HCT116 (cell line): ENCODE results near the gene TRNAU1AP. TPM values are rescaled to one million over a fixed set of nuclear protein-coding genes. Genes with fewer than 3 reads are reported as not detected.
"Not testable (repeated sequence)": the region's sequence is repeated elsewhere in the genome, so short reads cannot be mapped to it uniquely, and the experiment has no call there.

ENCODE experiments used
- ATAC-seq: fragments of 200-7000 bp; cut with Tn5 transposase; 2 replicates; pipeline ENCODE4 v1.9.1; 2020; ENCODE audit warnings: mild to moderate bottlenecking, moderate library complexity
- BruUV-seq: library from RNA; stranded (reverse); fragments of 400-500 nt; replicated peaks from 2 replicates; lab custom pipeline; 2021; lab: Mats Ljungman, UMichigan
- CTCF ChIA-PET: fragments of 300-600 bp; sonication (Branson Sonifier 250); formaldehyde crosslinking; loops from one replicate; lab custom pipeline; 2021; ENCODE audit warnings: antibody characterized with exemption; lab: Charles Lee
- POLR2A ChIA-PET: fragments of 300-600, 350-600 bp; sonication (Branson Sonifier 250); formaldehyde crosslinking; loops from one replicate; lab custom pipeline; 2021; ENCODE audit warnings: antibody characterized with exemption; lab: Charles Lee
- RAD21 ChIA-PET, 2 experiments: fragments of 300-600 bp; sonication (Branson Sonifier 250); formaldehyde crosslinking; loops; one replicate each; lab custom pipeline; 2023; ENCODE audit warnings: low total read pairs in 2 of 2; ENCODE audit not compliant: uncharacterized antibody in 2 of 2, unreplicated experiment in 2 of 2, low non-redundant PET in 1 of 2; lab: Charles Lee
- DNase-seq: peaks from one replicate; pipeline ENCODE4 v3.0.0-alpha.2; 2010; ENCODE audit warnings: low read depth, low spot score
- H2AFZ ChIP-seq: fragments of 200-600 bp; shearing (Covaris generic), sonication (generic); 2 replicates; pipeline ENCODE4 v1.6.1; 2017; ENCODE audit warnings: low read depth, mixed run types, mixed read lengths, antibody characterized with exemption, low read length; ENCODE audit not compliant: poor library complexity, severe bottlenecking
- H3K27ac ChIP-seq: 2 replicates; pipeline ENCODE4 v1.5.1; 2012; ENCODE audit warnings: low read depth, low read length
- H3K27me3 ChIP-seq: fragments of 200-600 bp; sonication (generic); 2 replicates; pipeline ENCODE4 v1.6.1; 2016; ENCODE audit warnings: mixed run types, low read length, mixed read lengths; ENCODE audit not compliant: insufficient read depth
- H3K36me3 ChIP-seq, 2 experiments: fragments of 200-500 bp in 1 of 2; fragments of 200-600 bp in 1 of 2; sonication (Bioruptor generic) in 1 of 2; sonication (generic) in 1 of 2; 2 replicates each; pipeline versions ENCODE4 v1.5.1 to v1.6.1; 2014 to 2016; ENCODE audit warnings: low read length in 2 of 2, inconsistent platforms in 1 of 2, mixed read lengths in 1 of 2, mixed run types in 1 of 2; ENCODE audit not compliant: insufficient read depth in 2 of 2, control insufficient read depth in 1 of 2
- H3K4me1 ChIP-seq, 2 experiments: fragments of 200-600 bp in 1 of 2; sonication (generic) in 1 of 2; 2 replicates each; pipeline versions ENCODE4 v1.5.1 to v1.6.1; 2012 to 2017; ENCODE audit warnings: low read length in 2 of 2, inconsistent platforms in 1 of 2, mild to moderate bottlenecking in 1 of 2, mixed read lengths in 1 of 2, mixed run types in 1 of 2, moderate library complexity in 1 of 2; ENCODE audit not compliant: insufficient read depth in 2 of 2, control insufficient read depth in 1 of 2
- H3K4me2 ChIP-seq: fragments of 200-600 bp; sonication (generic); 2 replicates; pipeline ENCODE4 v1.6.1; 2017; ENCODE audit warnings: mixed run types, low read length, mixed read lengths
- H3K4me3 ChIP-seq, 2 experiments: fragments of 200-600 bp in 1 of 2; sonication (generic) in 1 of 2; replicated peaks in 1 of 2; 2 replicates each; pipeline ENCODE4 v1.5.1; 2011 to 2016; ENCODE audit warnings: low read length in 2 of 2, control low read depth in 1 of 2, low read depth in 1 of 2, mild to moderate bottlenecking in 1 of 2, mixed read lengths in 1 of 2, mixed run types in 1 of 2
- H3K79me2 ChIP-seq: fragments of 200-600 bp; sonication (generic); 2 replicates; pipeline ENCODE4 v1.6.1; 2017; ENCODE audit warnings: mild to moderate bottlenecking, mixed run types, low read length, moderate library complexity, mixed read lengths; ENCODE audit not compliant: insufficient read depth
- H3K9ac ChIP-seq: fragments of 200-600 bp; sonication (generic); 2 replicates; pipeline ENCODE4 v1.6.1; 2016; ENCODE audit warnings: low read length, mixed read lengths
- H3K9me2 ChIP-seq: fragments of 200-600 bp; sonication (generic), shearing (Covaris generic); 2 replicates; pipeline ENCODE4 v1.6.1; 2017; ENCODE audit warnings: mixed run types, mild to moderate bottlenecking, moderate library complexity; ENCODE audit not compliant: insufficient read depth
- H3K9me3 ChIP-seq, 2 experiments: fragments of 200-500 bp in 1 of 2; fragments of 200-600 bp in 1 of 2; sonication (Bioruptor generic) in 1 of 2; sonication (generic) in 1 of 2; 2 replicates each; pipeline ENCODE4 v1.6.1; 2014 to 2017; ENCODE audit warnings: low read length in 2 of 2, mixed read lengths in 2 of 2, inconsistent platforms in 1 of 2, low read depth in 1 of 2, mild to moderate bottlenecking in 1 of 2, mixed run types in 1 of 2, moderate library complexity in 1 of 2; ENCODE audit not compliant: control insufficient read depth in 1 of 2, insufficient read depth in 1 of 2
- H4K20me1 ChIP-seq: fragments of 200-600 bp; sonication (generic), shearing (Covaris generic); 2 replicates; pipeline ENCODE4 v1.6.1; 2017; ENCODE audit warnings: mixed run types, mild to moderate bottlenecking, moderate library complexity; ENCODE audit not compliant: insufficient read depth
- POLR2A ChIP-seq: IDR thresholded peaks from 2 replicates; pipeline ENCODE4 v1.7.0; 2011; ENCODE audit warnings: borderline replicate concordance; ENCODE audit not compliant: insufficient read depth, insufficient read length; ENCODE audit errors: extremely low read depth
- POLR2AphosphoS5 ChIP-seq: IDR thresholded peaks from 2 replicates; pipeline ENCODE4 v1.6.1; 2011; ENCODE audit warnings: mild to moderate bottlenecking, low read depth, low read length, moderate library complexity
- ZNF274 ChIP-seq: fragments of 200-500 bp; sonication (Bioruptor generic); IDR thresholded peaks from 2 replicates; pipeline ENCODE4 v1.6.1; 2014; ENCODE audit warnings: mild to moderate bottlenecking, low read depth, low read length, inconsistent platforms
- intact Hi-C: fragments of 100-400 bp; cut with micrococcal nuclease; formaldehyde crosslinking; loops from 2 replicates; pipeline ENCODE4 v1.10.0; 2022
- total RNA-seq: library from RNA; stranded (reverse); gene quantifications from one replicate; pipeline ENCODE4 v1.2.1, GENCODE V29; 2021; ENCODE audit not compliant: unreplicated experiment

The TRNAU1AP gene
- total RNA-seq, 1 experiment from 2014 or later = 29.7 TPM

GRCh38 chr1:28512058-28512611 is 40.8 kb upstream of the TRNAU1AP start:
- TF ChIP-seq POLR2A = peak; percentile 22
- peak; percentile 34; the same call in 1 of the 2 replicates for TF ChIP-seq POLR2AphosphoS5
- no peak for TF ChIP-seq ZNF274
- Histone ChIP-seq H3K27ac (peak overlapping the region; percentile 97), H3K9me2 (no peaks in the 10 kb centered on the region), H3K4me1 (peaks cover 19 to 70% of the 10 kb centered on the region in 2 experiments), H2AFZ (no peak overlapping the region), H3K9ac (no peak overlapping the region), H3K4me2 (no peak overlapping the region), H3K79me2 (peaks cover 15% of the 10 kb centered on the region), H3K27me3 (no peaks in the 10 kb centered on the region), H3K9me3 (no peaks in the 10 kb centered on the region), H3K36me3 (peaks cover 23 to 25% of the 10 kb centered on the region in 2 experiments), H3K4me3 (no peak overlapping the region), H4K20me1 (peaks cover 17% of the 10 kb centered on the region; the same call in 1 of the 2 replicates)
- BruUV-seq = no TSS peak
- intact Hi-C loops = no loop called here
- ATAC-seq = no peak
- DNase-seq = no peak
- POLR2A ChIA-PET = interaction anchor here (0.6 to 3.1 kb wide), 6 partner anchors 9 to 365 kb away, joined by 3 to 9 read pairs (median 3); no protein-coding TSS in a partner anchor
- CTCF ChIA-PET = interaction anchor here (2.5 kb wide), 1 partner anchor 91 kb away, joined by 11 read pairs; no protein-coding TSS in a partner anchor
- RAD21 ChIA-PET = no interaction called here

GRCh38 chr1:28514445-28514933 is 38.4 kb upstream of the TRNAU1AP start:
- peaks cover 6 to 65% of the 10 kb centered on the region in 2 experiments; a peak in 3 of 4 replicates for H3K4me1 ChIP-seq
- H3K4me3 ChIP-seq, H3K4me2 ChIP-seq, H3K9ac ChIP-seq, H2AFZ ChIP-seq, intact Hi-C loops, ATAC-seq, BruUV-seq, H3K9me3 ChIP-seq, H3K9me2 ChIP-seq, DNase-seq, H3K27me3 ChIP-seq, H3K36me3 ChIP-seq, RAD21 ChIA-PET: not testable (repeated sequence)
- peak overlapping the region; percentile 28; the same call in 1 of the 2 replicates for H3K27ac ChIP-seq
- ChIA-PET POLR2A (interaction anchor here (1.6 to 1.7 kb wide), 2 partner anchors 67 to 88 kb away, joined by 4 to 6 read pairs; no protein-coding TSS in a partner anchor), CTCF (interaction anchor here (2.5 to 3.3 kb wide), 2 partner anchors 88 to 89 kb away, joined by 11 to 28 read pairs; no protein-coding TSS in a partner anchor)
- H4K20me1 ChIP-seq = peaks cover 13% of the 10 kb centered on the region; the same call in 1 of the 2 replicates
- peaks cover 17% of the 10 kb centered on the region for H3K79me2 ChIP-seq
- 0 out of 2 replicates have a peak, but pooled peaks have one; percentile 39 for TF ChIP-seq POLR2AphosphoS5
